RPMI8226 (cell line): ENCODE data around the gene ZDHHC16.
"Not testable (repeated sequence)": the region's sequence is repeated elsewhere in the genome, so short reads cannot be mapped to it uniquely, and the experiment has no call there.

Source experiments
- DNase-seq: peaks from one replicate; pipeline ENCODE4 v3.0.0-alpha.2; 2015

Gene ZDHHC16

DNA sequence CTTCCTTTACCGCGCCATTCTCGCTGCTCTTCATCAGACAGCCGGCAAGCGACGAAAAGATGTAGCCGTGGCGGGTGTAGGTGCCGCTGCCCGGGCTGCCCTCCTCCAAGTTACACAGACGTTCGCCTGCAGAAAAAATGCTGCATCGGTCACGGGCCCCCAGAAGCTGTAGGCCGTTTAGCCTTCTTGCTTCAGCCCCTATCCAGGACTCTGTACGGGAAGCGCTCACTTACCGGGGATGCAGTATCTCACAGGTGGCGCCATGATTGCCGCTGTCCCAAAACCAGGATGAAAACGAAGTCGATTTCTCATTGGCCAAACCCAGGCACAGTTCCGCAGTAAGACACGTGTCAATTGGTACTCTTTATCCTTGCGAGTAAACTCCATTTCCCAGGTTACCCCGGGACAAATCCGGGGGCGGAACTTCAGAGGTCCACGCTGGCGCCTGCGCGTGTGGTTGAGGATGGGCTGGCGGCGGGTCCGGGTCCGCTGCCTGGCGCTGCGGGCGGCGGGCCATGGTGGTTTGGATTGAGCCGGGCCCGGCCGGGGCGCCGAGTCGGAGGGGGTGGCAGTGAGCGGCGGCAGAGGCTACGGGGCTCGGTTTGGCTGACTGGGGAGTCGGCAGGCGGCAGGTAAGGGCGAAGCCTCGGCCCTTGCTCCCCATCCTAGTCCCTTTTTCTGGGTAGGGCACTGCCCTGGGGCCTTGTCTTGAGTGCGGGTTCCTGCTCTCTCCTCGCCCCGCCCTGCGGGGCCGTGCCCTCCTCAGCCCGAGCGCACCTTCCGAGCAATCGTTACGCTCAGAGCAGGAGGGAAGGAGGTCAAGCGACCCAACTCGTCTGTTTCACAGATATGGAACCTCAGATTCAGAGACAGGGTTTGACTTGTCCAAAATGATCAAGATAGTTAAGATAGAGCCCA is at the start of gene ZDHHC16, which contains the start of gene EXOSC1:
Gene ZDHHC16, plus strand, starts transcription at position 454 of the 918 bp plus-strand sequence. CDS start 5,501 bp downstream, outside the sequence.
Gene EXOSC1, minus strand, starts transcription at position 285 of the 918 bp plus-strand sequence. Its CDS starts 21 bp downstream, at position 264.
- peak; percentile 91 for DNase-seq

DNA sequence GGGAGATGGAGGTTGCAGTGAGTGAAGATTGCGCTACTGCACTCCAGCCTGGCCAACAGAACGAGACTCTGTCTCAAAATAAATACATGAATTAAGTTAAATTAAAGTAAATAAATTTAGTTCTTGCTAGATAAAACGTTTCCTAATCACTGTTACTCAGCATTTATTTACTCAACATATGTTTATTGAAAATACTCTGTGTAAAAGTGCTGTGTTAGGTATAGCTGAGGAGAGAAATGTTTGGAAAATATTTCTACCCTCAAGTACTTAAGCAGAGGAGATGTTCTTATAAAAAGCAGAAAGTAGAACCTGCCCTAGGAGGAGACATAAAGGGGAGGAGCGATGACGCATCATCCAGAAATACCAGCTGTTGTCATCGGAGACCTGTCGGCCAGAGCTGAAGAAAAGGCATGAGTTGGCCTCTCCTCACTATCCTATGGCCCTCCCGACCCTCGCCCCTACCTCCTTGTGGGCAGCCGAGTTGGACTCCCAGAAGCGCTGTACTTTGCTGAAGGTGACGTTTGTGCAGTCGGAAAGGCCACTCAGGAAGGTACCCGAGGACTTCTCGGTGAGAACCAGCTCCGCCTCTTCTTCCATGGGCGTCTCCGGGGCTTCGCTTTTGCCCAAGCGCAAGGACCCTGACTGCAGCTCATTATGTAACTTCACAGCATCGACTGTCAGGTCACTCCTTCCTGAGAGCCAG is 46.0 kb upstream of the ZDHHC16 start:
- peak; percentile 79 for DNase-seq

DNA sequence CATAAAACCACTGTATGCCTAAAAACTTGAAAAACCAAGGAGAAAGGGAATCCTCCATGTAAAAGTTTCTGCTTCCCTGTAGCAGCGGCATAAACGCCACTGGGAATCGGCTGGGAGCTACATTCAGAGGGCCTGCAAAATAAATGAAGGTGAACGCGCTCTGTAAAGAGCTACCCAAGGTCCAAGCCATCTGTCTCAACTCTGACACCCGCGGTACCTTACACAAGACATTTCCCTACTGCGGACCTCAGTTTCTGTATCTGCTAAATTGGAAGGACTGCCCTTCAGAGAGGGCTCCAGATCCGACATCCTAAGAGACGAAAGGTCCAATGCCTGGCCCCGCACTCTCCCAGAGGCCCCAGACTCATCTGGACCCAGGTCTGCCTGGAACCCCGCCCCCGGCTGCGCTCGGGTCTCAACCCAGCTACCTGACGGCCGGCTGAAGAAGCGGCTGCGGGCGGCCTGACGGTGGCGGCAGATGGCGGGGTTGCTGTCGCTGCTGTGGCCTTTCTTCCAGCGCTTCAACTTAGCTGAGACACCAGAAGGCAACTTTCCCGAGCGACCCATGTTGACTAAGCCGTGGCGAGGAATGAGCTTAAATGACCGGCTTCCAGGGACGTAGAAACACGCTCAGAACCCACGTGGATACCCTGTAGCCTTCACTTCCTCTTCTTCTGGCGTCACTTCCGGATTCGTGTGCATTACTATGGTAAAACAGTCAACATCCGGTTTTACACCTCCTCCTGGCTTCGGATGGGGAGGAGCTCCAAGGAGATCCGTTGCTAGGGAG is 45.1 kb upstream of the ZDHHC16 start, which contains the start of gene RRP12:
Gene RRP12, minus strand, starts transcription at position 676 of the 790 bp plus-strand sequence. Its CDS starts 109 bp downstream, at position 567.
- peak; percentile 96 for DNase-seq

DNA sequence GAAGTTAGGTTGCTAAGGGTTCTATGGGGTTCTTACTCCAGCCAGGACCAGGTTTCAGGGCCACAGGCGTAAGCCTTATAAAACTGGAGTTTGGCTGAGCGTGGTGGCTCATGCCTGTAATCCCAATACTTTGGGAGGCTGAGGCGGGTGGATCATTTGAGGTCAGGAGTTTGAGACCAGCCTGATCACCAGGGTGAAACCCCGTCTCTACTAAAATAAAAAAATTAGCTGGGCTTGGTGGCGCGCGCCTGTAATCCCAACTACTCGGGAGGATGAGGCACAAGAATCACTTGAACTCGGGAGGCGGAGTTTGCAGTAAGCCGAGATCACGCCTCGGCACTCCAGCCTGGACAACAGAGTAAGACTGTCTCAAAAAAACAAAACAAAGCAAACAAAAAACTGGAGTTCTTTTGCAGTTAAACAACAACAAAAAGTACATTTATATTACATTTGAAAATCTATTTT is 44.5 kb upstream of the ZDHHC16 start:
- no peak for DNase-seq

DNA sequence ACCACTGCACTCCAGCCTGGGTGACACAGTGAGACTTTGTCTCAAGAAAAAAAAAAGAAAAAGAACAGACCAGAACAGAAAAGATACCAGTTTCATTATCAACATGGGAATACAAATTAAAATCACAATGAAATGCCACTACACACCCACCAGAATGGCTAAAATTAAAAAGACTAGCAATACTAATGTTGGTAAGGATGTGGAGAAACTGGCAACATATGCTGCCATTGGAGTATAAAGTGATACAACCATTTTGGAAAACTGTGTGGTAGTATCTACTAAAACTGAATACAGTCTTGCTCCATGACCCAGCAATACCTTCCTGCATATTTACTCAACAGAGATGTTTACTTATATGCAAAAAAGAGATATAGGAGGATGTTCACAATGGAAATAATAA is 41.9 kb upstream of the ZDHHC16 start:
- DNase-seq = no peak

DNA sequence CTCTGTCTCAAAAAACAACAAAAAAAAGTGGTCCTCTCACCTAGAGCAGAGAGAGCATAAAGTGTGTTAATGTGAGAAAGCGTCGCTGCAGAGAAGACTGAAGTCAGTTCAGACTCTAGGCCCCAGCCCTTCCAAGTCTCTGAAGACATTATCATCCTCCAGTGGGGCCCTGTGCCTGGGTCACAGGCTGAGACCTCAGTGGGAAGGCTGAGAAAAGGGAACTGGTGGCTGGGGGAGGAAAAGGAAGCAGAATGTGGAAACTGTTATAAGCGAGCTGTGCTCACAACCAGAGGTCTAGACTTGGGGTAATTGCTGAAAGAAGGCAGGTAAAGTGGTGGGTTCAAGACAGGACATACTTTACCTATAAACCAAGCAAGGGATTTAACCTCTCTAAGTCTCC is 39.9 kb upstream of the ZDHHC16 start:
- no peak for DNase-seq

DNA sequence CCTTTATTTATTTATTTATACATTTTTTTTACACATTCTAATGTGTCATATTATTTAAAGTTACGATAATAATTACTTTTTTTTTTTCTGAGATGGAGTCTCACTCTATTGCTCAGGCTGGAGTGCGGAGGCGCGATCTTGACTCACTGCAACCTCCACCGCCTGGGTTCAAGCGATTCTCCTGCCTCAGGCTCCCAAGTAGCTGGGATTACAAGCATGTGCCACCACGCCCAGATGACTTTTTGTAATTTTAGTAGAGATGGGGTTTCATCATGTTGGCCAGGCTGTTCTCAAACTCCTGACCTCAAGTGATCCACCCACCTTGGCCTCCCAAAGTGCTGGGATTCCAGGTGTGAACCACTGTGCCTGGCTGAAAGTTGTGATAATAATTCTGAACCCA is 39.5 kb upstream of the ZDHHC16 start:
- DNase-seq = not testable (repeated sequence)

DNA sequence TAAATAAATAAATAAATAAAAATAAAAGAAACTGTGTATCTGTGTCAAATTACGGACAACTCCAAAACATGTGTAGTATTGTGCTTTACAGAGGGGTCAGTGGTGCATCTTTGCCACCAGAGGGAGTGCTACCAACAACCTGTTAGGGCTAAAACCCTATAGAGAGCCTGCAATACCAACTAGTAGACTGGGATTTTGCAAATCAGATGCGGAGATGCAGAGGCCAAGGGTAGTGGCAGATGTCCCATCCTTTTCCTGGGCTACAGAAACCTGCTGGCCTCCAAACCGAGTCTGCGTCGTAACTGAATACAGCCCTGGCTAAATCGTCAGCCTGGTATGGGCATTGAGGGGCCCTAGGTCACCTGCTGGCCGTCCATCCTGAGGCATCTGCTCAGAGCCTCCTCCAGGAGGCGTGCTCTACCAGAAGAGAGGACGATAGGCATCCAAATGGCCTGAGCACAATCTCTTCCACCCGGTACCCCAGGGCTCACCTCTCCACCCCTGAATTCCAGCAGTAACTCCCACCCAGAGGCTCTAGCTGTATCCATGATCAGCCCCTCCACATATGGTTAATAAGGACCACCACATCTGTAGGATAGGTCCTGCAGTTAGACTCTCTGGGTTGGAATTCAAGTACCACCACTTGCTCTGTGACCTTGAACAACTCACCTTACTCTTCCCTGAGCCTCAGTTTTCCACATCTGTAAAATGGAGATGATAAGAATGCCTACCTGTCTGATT is 38.6 kb upstream of the ZDHHC16 start:
- peak; percentile 79 for DNase-seq

DNA sequence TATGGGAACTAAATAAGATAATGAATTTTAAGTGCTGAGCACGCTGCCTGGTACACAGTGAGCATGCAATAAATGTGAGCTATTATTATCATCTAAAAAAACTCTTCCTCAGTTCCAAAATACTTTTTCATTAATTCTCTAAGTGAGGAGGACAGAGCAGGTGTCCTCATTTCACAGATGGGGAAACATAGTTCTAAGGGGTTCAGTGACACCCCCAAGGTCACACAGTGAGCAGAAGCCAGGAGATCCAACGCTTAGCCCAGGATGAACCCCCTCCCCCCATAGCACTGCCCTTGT is 38.1 kb upstream of the ZDHHC16 start:
- no peak for DNase-seq

DNA sequence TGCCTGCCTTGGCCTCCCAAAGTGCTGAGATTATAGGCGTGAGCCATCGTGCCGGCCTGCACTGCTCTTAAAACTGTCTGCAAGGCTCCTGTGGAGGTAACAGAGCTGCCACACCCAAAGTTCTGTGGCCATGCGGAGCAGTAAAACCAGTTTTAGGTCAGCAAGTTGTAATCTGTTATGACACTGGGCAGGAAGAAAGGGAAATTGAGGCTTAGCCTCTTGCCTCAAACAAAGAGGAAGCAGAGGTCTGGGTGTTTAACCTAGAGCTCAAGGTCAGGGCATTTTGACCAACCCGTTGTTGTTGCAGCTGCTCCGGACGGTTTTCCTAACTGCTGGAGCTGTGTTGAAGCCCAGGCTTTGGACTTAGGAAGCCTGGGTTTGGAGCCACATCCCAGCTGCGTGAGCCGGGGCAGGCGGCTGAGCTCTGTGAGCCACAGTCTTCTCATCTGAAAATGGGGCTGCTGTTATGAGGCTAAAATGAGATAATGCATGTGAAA is 37.4 kb upstream of the ZDHHC16 start:
- no peak for DNase-seq

DNA sequence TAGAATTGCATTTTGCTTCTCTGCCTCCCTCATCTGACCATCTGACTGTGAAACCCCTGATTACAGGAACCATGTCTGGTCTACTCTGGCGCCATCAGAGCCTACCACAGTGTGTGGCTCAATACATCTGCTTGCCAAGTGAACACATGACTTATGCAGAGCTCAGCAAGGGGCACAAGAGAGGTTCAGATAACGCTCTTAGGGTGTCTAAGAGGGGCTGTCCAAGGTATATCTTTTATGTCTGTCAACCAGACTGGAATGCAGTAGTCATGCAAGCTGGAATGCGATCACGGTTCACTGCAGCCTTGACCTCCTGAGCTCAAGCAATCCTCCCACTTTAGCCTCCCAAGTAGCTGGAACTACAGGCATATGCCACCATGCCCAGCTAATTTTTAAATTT is 34.6 kb upstream of the ZDHHC16 start:
- no peak for DNase-seq

DNA sequence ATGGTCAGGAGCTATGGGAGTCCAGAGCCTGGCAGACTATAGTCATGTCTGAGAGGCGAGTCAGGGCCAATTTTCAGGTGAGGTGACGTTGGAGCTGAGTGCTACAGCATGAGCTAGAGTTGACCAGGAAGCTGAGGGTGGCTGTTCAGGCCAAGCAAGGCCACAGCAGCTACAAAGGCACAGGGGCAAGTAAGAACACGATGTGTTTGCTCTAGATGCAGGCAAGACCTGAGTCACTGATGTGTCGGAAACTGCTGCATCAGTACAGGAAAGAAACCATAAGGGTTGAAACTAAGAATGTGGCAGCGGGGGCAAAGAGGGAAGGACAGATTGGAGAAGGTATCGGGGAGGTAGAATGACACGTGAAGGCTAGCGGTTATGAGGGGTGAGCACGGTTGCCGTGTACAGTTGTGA is 33.1 kb upstream of the ZDHHC16 start:
- DNase-seq = no peak

DNA sequence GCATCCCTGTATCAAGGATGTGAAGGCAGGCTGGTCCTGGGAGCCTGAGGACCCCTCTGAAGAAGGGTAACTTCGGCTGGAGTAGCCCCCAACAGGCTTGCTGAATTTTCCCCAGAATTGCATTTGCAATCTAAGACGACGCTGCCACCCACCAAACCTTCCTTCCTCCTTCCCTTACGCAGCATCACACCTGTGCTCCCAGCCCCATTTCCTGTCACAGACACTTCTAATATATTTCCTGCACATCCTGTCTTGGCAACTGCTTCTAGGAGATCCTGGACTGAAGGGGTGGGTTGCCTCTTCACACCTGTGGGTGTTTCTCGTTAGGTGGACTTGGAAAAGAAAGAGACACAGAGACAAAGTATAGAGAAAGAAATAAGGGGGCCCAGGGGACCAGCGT is 29.4 kb upstream of the ZDHHC16 start:
- no peak for DNase-seq

DNA sequence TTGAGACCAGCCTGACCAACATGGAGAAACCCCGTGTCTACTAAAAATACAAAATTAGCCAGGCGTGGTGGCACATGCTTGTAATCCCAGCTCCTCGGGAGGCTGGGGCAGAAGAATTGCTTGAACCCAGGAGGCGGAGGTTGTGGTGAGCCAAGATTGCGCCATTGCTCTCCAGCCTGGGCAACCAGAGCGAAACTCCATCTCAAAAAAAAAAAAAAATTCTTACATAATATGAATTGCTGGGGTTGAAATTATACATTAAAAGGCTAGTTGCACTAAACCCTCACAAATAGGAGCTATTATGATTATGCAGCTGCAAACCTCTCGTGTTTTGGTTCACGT is 22.2 kb upstream of the ZDHHC16 start:
- not testable (repeated sequence) for DNase-seq

DNA sequence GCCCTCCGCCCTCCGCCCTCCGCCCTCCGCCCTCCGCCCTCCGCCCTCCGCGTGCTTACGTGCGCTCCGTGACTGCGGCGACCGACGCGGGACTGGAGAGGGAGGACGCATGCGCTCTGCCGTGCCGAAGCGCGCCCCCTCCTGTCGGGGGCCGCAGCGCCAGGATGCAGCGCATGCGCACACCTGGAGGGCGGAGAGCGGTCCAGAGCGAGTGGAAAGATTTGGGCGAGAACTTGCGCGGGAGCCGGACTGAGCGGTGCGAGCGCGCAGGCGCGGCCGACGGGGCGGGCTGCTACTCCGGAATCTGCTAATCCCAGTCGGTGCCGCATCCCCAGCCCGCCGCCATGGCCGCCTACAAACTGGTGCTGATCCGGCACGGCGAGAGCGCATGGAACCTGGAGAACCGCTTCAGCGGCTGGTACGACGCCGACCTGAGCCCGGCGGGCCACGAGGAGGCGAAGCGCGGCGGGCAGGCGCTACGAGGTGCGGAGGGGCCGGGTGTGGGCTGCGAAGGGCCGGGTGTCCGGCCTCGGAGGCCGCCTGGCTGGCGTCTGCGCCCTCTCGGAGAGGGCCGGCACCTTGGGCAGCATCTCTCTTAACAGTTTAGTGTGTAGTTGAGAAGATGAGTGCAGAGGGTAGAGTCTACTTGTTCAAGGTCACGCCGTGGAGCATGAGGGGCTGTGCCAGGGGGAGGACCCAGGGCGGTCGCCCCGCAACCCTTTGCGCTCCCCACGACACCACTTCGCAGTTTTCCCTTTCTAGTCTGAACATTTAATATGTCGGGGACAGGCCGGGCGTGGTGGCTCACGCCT is 19.8 kb upstream of the ZDHHC16 start, which contains the start of gene PGAM1:
Gene PGAM1, plus strand, starts transcription at position 228 of the 812 bp plus-strand sequence. Its CDS starts 117 bp downstream, at position 345.
- DNase-seq = peak; percentile 91

DNA sequence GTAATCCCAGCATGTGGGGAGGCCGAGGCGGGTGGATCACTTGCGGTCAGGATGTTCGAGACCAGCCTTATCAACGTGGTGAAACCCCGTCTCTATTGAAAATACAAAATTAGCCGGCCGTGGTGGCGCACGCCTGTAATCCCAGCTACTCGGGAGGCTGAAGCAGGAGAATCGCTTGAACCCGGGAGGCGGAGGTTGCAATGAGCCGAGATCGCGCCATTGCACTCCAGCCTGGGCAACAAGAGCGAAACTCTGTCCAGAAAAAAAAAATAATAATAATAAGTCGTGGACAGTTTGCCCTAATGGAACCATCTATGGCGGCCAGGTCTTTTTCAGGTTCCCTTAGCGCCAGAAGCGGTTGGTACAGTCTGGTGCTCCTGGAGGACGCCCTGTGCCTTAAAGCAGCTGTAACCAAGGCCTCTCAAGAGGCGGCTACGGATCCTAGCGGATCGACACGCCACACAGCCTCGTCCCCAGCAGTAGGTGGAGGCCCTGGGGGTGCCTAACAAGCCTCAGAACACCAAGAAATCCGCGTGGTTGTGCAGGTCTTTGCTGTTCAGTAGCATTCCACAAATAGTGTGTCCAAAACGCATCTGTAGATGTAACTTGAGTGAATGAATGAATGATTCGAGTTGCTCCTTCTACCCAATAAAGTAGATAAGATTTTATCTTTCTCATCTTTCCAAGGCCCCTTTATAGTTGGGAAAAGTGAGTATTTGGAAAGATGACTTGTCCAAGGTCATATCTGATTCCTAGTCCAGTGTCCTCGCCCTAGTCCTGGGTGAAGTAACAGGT is 19.0 kb upstream of the ZDHHC16 start:
- peak; percentile 19 for DNase-seq

DNA sequence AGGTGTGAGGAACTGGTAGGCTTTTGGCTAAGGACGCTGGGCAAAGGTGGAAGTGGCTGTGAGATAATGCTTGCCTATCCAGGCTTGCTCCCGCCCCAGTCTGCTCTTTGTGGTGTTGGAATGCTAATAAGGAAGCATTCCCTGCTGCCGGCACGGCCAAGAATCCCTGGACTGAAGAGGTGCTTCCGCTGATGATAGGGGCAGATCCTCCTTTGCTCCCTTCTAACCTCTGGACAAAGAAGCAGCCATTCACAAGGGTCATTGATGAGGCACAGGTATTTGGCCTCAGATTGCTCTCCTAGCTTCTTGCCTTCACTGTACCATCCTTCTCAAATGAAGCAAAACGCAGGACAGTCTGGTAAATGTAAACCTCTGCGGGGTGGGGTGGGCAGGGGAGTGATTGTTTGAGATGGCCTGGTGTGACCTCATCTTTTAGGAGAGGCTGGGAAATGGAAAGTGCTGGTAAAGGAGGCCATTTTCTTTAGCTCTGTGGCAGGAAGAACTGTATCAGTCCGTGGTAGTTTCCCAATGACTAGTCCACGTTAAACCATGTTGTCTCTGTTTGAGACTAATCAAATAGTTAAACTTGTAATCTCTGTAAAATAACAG is 18.3 kb upstream of the ZDHHC16 start:
- no peak for DNase-seq

DNA sequence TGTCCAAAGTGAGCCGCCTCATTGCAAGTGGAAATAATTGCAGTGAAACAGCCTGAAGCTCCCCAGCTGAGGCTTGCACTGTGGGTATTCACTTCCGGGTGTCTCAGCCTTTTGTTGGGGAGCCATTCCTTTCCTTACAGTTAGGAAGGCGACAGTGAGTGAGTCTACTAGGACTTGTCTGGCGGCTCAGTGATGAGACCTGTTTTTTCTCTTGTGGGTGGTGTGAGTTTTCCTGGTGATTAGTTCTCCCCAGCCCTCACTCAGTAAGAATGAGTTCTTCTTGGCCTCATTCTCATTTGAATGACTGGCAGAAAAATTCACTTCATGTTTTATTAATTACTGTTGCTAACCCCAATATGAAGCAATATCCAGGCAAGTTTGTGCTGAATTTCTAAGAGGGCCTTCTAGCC is 17.4 kb upstream of the ZDHHC16 start:
- DNase-seq = peak; percentile 13

DNA sequence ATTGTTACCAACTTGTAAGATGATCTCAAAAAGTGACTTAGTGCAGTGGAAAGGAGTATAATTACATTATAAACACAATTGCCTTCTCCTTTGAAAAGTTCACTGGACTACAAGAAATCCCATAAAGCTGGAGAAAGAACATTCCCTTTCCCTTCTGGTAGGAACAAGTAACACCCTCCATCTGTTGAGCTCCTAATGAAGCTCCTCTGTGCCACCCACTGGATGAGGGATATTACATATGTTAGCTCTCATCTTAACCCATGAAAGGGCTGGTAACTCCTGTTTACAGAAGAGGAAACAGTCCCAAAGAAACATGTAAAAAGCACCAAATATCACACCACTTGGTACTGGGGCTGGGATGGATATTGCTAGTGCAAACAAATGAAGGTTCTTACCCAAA is 11.9 kb upstream of the ZDHHC16 start:
- no peak for DNase-seq

DNA sequence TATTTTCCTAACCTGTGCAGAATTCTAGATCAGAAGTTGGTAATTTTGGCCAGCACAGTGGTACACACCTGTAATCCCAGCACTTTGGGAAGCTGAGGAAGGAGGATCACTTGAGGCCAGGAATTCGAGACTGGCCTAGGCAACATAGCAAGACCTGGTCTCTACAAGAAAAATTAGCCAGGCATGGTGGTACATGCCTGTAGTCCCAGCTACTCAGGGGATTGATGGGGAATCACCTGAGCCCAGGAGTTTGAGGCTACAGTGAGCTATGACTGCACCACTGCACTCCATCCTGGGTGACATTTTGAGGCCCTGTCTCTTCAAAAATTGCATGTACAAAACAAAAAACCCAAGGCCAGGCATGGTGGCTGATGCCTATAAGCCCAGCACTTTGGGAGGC is 11.4 kb upstream of the ZDHHC16 start:
- DNase-seq = no peak
